Stimulated activated naive CD8-positive, alpha-beta T cell treated with anti-CD3 and anti-CD28 coated beads, Interleukin-15, amount 100 ng/mL, for 72 hours (primary cell): ENCODE data around the gene MAST4.

Experiments
- ATAC-seq: fragments of 150-1000 bp; cut with Tn5 transposase; 2 replicates; pipeline ENCODE4 v1.10.0; 2021; ENCODE audit warnings: mild to moderate bottlenecking, moderate library complexity
- DNase-seq, 2 donors: peaks; one replicate each; pipeline ENCODE4 v3.0.0; 2021 to 2022
- H3K27ac Mint-ChIP-seq, 2 donors: one replicate each; pipeline ENCODE4 v1.8.0; 2022; ENCODE audit warnings: mild to moderate bottlenecking in 2 of 2, mixed read lengths in 2 of 2, moderate library complexity in 2 of 2
- H3K27me3 Mint-ChIP-seq: one replicate; pipeline ENCODE4 v1.8.0; 2022; ENCODE audit warnings: mixed read lengths
- H3K4me1 Mint-ChIP-seq: one replicate; pipeline ENCODE4 v1.8.0; 2022; ENCODE audit warnings: mild to moderate bottlenecking, mixed read lengths
- H3K4me3 Mint-ChIP-seq, 2 donors: one replicate each; pipeline ENCODE4 v1.8.0; 2022; ENCODE audit warnings: mild to moderate bottlenecking in 2 of 2, mixed read lengths in 2 of 2, moderate library complexity in 1 of 2
- H3K9me3 Mint-ChIP-seq, 2 donors: one replicate each; pipeline ENCODE4 v1.8.0; 2022; ENCODE audit warnings: mixed read lengths in 2 of 2

Gene MAST4

DNA sequence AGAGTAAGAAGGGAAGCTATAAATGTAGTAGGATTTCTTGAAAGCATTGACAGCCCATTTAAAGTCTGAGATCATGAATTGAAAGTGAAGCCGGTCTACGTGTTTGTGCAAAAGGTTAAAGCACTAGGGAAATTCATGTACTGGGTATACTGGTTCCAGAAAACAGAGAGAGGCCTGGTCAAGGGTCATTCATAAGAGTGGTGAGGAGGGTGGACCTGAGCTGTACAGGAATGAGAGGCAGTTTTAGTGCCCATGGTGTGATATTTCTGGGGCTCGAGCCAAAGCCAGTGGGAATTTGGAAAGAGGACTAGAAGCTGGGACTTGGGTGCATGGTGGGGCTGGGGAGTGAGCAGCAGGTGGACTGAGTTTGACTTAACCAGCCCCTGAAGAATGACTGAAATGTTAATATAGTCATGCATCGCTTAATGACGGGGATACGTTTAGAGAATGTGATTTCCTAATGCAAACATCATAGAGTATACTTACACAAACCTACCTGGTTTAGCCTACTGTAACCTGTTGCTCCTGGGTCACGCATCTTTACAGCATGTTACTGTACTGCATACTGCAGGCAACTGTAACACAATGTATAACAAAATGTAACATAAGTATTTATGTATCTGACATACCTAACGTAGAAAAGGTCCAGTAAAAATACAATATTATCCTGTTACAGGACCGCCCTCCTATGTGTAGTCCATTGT is 173.0 kb downstream of the MAST4 start:
- no peaks in the 10 kb centered on the region for H3K4me1 Mint-ChIP-seq
- no peaks in the 10 kb centered on the region for H3K27me3 Mint-ChIP-seq
- no peaks in the 10 kb centered on the region for H3K9me3 Mint-ChIP-seq
- no peak overlapping the region for H3K27ac Mint-ChIP-seq
- no peak for ATAC-seq
- no peak overlapping the region for H3K4me3 Mint-ChIP-seq
- no peak for DNase-seq

DNA sequence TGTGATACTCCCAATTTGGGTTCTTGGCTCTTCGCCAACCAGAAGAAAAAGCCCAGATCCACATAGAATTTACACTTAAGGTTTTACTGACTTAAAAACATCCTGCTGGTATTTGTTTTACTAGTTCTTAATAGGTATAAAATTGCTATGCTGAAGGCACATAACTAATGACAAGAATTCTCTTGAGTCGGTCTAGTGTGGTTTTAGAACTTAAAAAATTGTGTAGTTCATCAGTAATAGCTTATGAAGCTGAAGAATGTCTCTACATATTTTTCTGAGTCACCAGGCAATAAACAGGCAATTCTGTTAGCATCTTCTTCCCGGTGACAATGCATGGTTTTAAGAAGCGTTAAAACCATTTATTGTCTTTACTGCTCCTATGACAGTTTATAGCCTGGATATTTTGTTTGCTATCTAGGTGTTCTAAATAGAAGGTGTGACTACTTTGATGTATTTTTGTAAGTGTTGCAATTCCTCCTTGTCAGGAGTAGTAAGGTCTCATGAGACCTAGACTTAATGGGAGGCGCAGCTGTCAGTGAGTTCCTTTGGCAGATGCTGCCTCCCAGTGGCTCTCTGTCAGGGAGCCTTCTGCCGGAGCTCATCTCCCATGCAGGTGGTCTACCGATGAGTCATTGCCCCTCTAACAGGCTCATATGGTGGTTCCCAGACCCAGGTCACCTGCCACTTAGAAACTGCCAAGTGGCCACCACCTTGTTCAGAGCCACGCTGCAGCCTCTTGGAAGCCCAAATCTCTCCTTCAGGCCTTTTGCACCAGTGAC is 173.8 kb downstream of the MAST4 start:
- ATAC-seq = no peak
- no peaks in the 10 kb centered on the region for H3K27me3 Mint-ChIP-seq
- H3K27ac Mint-ChIP-seq = no peak overlapping the region
- H3K4me3 Mint-ChIP-seq = no peak overlapping the region
- DNase-seq = no peak
- H3K4me1 Mint-ChIP-seq = no peaks in the 10 kb centered on the region
- no peaks in the 10 kb centered on the region for H3K9me3 Mint-ChIP-seq

DNA sequence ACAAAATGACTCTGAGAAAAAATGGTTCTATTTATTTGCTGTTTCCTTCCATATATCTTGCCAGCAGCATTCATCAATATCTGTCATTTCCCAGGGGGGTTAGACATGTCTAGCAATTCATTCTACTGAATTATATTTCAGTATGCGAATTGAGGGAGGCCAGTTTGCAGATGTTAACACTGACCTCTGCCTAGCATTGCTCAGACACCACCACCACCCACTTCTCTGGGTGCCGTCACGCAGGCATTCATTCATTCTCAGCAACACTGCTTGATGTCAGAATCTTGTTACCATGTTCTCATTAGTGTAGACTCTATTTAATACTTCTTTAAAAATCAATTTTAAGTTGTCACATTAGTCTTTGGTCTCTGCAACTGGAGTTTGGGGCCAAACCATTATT is 181.7 kb downstream of the MAST4 start:
- DNase-seq = no peak
- no peak overlapping the region for H3K27ac Mint-ChIP-seq
- H3K27me3 Mint-ChIP-seq = no peaks in the 10 kb centered on the region
- no peak for ATAC-seq
- H3K9me3 Mint-ChIP-seq = peaks cover 0 to 11% of the 10 kb centered on the region in 2 donors
- H3K4me1 Mint-ChIP-seq = no peaks in the 10 kb centered on the region
- H3K4me3 Mint-ChIP-seq = no peak overlapping the region

DNA sequence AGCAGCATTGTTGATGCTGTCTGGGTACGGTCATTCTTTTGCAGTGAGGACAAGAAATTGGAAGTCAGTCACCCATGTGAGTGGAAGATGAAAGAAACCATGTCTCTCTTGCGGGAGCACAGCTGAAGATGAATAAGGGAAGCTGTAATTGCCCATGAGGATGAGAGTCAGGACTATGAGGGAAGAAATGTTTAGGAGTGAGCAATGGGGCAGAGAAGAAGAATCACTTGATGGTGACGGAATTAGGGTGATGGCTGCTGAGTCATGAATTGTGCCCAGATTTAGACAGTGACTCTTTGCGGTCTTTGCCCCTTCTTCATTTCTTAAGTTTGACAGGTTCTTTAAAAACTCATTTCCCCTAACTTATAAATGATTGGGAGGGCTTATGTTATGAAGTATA is 183.3 kb downstream of the MAST4 start:
- Mint-ChIP-seq H3K4me3 (no peak overlapping the region), H3K4me1 (no peaks in the 10 kb centered on the region), H3K9me3 (peaks cover 0 to 11% of the 10 kb centered on the region in 2 donors), H3K27ac (no peak overlapping the region), H3K27me3 (no peaks in the 10 kb centered on the region)
- DNase-seq = no peak
- no peak for ATAC-seq

DNA sequence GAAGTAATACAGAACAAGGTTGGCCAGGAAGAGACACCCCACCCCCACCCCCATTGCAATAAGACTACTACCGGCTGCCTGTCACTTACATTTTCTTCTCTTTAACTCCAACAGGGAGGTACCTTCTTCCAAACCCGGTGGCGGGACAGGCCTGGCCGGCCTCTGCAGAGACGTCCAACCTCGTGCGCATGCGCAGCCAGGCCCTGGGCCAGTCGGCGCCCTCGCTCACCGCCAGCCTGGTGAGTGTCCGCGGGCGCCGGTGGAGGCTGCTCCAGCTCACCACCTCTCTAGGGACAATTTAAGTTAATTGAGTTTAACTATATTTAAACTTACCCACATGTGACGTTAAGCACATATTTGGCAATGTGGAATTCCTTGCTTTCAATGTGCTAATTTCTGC is 192.4 kb downstream of the MAST4 start:
- no peak for ATAC-seq

DNA sequence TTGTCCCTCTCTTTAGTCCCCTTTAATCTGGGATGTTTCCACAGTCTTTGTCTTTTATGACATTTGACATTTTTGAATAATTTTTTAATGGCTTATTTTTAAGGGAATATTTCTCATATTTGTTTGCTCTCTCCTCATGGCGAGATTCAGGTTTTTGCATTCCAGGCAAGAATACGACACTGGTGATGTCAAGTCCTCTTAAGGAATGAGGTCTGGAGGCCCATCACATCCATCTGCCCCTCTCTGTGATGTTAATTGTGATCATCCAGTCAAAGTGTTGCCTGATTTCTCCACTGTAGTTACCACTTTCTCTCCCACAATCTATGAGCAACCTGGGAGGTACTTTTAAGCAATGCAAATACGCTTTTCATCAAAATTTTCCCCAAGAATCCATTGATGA is 193.2 kb downstream of the MAST4 start:
- Mint-ChIP-seq H3K27me3 (no peaks in the 10 kb centered on the region), H3K4me3 (no peak overlapping the region), H3K9me3 (no peaks in the 10 kb centered on the region), H3K4me1 (no peaks in the 10 kb centered on the region), H3K27ac (no peak overlapping the region)
- ATAC-seq (no peak), DNase-seq (no peak)

More for the DNA sequence above, 192.4 kb downstream of the MAST4 start:
- Mint-ChIP-seq H3K27me3 (no peaks in the 10 kb centered on the region), H3K4me1 (no peaks in the 10 kb centered on the region), H3K4me3 (no peak overlapping the region), H3K27ac (no peak overlapping the region), H3K9me3 (no peaks in the 10 kb centered on the region)
- no peak for DNase-seq

DNA sequence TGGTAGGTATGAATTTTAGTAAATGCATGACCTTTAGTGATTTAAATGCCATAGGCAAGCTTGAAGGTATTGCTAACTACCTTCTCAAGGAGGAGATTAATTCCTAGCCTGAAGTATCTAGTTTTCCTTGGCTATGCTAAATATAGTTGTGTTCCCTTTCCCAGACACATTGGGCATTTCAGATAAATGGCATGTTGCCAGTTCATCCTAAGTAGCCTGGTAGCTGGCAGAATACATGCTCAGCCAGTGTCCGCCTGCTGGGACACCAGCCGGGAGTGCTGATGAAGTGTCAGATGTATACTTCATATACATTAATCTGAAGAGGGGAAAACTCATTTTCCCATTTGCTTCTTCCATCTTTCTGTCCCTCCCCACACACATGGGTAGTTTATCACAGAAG is 196.9 kb downstream of the MAST4 start:
- Mint-ChIP-seq H3K27me3 (no peaks in the 10 kb centered on the region), H3K9me3 (no peaks in the 10 kb centered on the region), H3K4me3 (no peak overlapping the region), H3K27ac (no peak overlapping the region), H3K4me1 (no peaks in the 10 kb centered on the region)
- ATAC-seq (no peak), DNase-seq (no peak)

DNA sequence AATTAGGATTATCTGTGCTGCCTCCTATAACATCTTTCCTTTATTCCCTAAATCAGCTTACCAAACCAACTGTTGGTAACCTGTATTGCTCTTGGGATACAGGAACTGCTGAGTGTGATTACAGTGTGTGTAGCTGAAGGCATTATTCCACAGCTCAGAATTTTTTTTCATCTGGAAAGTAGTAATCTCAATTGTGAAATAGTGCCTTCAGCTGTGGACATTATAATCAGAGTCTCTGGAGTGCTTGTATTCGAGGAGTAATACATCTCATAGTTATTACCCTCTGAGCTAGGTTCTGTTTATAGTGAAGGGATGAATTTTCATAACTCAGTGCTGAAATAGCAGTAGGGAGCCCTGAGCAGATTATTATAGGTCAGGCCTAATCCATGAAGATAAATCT is 199.5 kb downstream of the MAST4 start:
- no peak overlapping the region for H3K27ac Mint-ChIP-seq
- ATAC-seq (no peak), DNase-seq (no peak)
- H3K27me3 Mint-ChIP-seq = peaks cover 18% of the 10 kb centered on the region
- H3K9me3 Mint-ChIP-seq = no peaks in the 10 kb centered on the region
- H3K4me3 Mint-ChIP-seq = no peak overlapping the region
- no peaks in the 10 kb centered on the region for H3K4me1 Mint-ChIP-seq

DNA sequence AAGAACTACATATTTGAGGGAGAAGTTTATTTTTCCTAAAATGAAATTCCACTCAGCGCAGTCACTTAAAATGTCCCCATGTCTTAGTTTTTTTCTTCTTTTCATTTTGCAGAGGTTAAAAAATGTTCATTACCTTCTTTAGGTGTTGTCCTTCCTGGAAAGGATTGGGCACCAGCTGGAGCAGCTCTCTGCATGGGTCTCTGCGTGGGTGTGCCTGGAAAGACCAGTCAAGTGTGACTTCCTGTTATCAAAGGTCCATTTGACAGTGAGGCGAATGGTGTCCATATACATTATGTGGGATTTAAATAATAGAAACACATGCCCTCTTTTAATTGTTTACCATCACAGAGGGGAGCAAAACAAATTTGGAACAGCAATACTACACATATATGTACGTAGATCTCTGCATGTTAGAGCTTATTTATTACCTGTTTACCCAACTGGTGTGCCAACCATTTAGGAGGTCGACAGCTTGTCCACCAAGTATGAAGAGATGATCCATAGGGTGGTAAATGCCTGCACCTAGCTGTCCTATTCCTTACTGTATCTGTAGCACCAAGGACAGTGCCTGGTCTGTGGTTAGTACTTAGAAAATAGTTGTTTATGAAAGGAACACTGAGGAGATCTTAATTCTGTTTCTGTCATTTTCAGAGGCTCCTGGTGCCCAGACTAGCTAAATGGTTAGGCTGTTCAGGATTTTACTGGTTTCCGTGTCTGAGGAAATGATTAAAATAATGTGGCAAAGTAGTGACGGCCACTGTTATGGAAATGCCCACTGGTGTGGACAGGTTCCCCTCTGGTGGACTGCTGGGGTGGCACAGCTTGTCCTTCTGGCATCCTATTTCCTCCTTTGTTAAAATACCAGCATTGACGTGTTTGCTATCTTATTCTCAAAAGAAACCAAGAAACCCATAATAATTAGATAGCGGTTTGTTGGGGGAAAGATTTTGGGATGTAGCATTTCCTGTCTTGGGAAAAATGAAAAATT is 200.4 kb downstream of the MAST4 start:
- Mint-ChIP-seq H3K27ac (no peak overlapping the region), H3K9me3 (no peaks in the 10 kb centered on the region), H3K4me3 (no peak overlapping the region), H3K27me3 (peaks cover 18% of the 10 kb centered on the region), H3K4me1 (no peaks in the 10 kb centered on the region)
- DNase-seq (no peak), ATAC-seq (no peak)

DNA sequence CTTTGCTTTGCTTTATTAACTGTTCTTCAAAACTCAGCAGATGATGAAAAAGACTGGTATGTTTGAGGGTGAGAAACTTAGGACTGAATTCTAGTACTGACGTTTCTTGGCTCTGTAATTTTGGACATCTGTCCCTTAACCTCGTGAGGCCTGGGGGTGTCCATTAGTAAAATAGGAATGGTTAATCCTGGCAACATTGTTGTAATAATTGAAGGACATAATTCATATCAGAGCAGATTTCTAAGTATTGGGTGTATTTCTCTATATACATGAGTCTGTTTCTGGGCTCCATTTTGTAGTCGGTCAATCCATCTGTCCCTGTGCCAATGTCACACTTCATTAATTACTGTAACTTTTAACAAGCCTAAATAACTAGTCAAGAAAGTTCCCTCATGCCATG is 206.7 kb downstream of the MAST4 start:
- Mint-ChIP-seq H3K9me3 (no peaks in the 10 kb centered on the region), H3K4me3 (no peak overlapping the region), H3K27me3 (peaks cover 49% of the 10 kb centered on the region), H3K4me1 (no peaks in the 10 kb centered on the region), H3K27ac (no peak overlapping the region)
- no peak for DNase-seq
- ATAC-seq = no peak

DNA sequence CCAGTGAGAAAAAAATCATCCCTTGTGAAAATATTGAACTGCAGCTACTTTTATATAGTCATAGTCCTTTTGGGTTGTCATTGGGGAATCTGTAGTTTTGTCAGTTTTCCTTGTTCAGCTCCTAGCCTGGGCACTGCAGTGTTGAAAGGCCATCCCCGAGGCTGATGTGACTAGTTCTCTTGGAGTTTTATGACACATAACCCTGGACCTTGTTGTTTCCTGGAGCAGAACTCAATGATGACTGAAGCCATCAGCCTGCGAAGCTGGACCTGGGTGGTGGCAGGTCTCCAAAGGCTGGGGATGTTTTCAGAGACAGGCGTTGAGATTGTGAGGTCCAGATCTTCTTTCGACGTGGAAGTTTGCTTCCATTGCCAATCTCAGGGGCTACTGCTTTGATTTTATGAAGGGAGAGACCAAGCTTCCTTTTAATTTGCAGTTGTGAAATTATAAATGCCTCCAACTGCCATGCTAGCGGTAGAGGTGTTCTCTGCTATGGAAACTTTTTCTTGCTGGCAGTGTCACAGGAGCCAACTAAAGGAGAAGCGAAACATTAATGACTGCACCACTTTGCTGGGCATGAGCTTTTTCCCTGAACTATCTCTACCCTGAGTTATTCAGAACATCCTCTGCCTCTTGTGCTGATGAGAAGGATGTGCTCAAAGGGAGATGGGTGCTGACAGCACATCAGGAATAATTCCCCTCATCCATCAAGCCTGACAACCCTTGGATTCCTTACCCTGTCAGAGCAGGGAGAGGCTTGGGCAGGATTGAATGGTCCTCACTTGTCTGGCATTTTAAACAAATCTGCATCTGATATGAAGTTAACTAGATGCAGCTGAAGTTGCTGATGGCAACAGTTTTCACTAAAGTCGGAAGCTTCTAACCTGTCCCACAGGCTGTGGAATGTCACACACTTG is 209.6 kb downstream of the MAST4 start:
- Mint-ChIP-seq H3K4me3 (no peak overlapping the region), H3K4me1 (peaks cover 2% of the 10 kb centered on the region), H3K27ac (no peak overlapping the region), H3K27me3 (peaks cover 52% of the 10 kb centered on the region), H3K9me3 (no peaks in the 10 kb centered on the region)
- DNase-seq (no peak), ATAC-seq (no peak)

DNA sequence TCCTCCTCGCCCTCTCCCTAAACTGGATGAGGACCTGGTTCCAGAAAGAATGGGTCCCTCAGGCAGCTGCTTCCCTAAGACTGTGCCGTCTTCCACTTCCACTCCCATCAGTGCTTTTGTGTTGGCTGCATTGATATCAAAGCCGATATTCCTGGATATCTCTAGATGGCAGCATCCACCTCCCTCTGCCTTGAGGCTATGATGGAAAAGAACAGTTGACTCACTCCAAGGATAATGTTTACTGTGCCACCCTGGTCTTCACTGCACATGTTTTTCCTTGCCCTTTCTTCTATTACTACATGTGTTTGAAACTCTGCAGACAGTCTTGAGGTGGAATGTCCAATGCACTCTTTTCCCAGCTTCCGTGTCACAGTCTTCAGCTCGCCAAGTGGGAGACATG is 211.6 kb downstream of the MAST4 start:
- H3K27ac Mint-ChIP-seq = no peak overlapping the region
- no peak for ATAC-seq
- H3K4me3 Mint-ChIP-seq = no peak overlapping the region
- no peak for DNase-seq
- peaks cover 52% of the 10 kb centered on the region for H3K27me3 Mint-ChIP-seq
- H3K9me3 Mint-ChIP-seq = no peaks in the 10 kb centered on the region
- H3K4me1 Mint-ChIP-seq = peaks cover 6% of the 10 kb centered on the region

DNA sequence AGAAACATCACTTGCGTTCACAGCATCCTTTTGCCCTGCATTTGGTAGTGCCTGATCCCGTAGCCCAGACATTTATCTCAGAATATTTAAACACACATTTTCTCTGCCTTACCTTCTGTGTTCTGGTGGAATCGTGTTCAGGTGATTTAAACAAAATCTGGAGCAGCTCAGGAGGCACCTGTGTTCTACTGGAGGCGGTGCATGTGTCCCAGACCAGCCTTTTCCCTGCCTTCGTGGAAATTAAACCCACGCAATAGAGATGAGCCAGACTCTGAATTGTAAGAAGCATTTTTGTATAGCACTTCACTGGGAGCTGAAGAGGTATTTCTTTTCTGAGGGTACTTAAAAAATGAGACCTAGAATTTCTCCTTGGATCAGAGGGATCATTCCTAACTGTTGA is 212.5 kb downstream of the MAST4 start:
- peaks cover 6% of the 10 kb centered on the region for H3K4me1 Mint-ChIP-seq
- no peaks in the 10 kb centered on the region for H3K9me3 Mint-ChIP-seq
- H3K4me3 Mint-ChIP-seq = no peak overlapping the region
- peaks cover 52% of the 10 kb centered on the region for H3K27me3 Mint-ChIP-seq
- no peak for ATAC-seq
- DNase-seq = no peak
- H3K27ac Mint-ChIP-seq = no peak overlapping the region

DNA sequence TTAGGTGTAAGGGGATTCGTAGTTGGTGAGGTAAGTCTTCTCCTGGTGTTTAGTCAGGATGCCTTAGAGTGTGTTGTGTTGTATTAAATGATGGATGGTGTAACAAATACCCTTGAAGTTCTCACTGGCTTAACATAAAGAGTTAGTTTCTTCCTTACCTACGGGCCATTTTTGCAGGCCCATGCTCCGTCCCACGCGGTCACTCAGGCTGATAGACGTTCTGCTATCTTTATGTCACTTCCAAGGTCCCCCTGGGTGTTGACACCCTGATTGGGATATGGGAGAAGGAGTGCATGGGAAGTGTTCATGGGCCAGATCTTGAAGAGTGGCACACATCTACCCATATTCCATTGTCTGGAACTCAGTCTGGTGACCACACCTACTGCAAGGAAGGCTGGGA is 214.0 kb downstream of the MAST4 start:
- no peak for DNase-seq
- Mint-ChIP-seq H3K4me3 (no peak overlapping the region), H3K9me3 (no peaks in the 10 kb centered on the region), H3K27ac (no peak overlapping the region), H3K4me1 (peaks cover 17% of the 10 kb centered on the region), H3K27me3 (peaks cover 41% of the 10 kb centered on the region)
- no peak for ATAC-seq

DNA sequence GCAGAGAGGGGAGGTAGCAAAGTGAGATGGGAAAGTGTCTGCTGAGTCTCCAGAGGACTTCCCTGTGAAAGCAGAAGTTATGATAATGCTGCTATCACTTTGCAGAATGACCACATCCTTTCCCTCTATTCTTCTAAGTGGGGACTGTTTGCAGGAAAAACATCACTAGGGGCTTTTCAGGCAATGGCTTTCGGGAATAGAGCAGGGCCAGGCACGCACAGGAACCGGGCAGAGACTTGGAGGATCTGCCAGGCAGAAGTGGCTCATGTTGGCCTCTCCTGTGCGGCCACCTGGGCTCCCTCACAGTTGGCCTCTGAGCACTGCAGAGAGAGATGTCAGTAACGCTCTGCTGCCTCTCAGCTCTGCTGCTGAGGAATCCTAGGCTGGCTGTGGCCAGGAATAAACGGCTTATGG is 214.7 kb downstream of the MAST4 start:
- no peak for DNase-seq
- Mint-ChIP-seq H3K9me3 (no peaks in the 10 kb centered on the region), H3K4me1 (peaks cover 17% of the 10 kb centered on the region), H3K27me3 (peaks cover 34% of the 10 kb centered on the region), H3K27ac (no peak overlapping the region), H3K4me3 (no peak overlapping the region)
- ATAC-seq = peak; percentile 55
